Natural killer cell (primary cell): ENCODE data around the gene ROBO3. TPM values are rescaled to one million over a fixed set of nuclear protein-coding genes. Genes with fewer than 3 reads are reported as not detected.

Experiments
- ATAC-seq, 3 donors: fragments of 150-1000 bp in 2 of 3; fragments of 200-7000 bp in 1 of 3; cut with Tn5 transposase; 1 replicate in 1 of 3; 2 replicates in 2 of 3; pipeline ENCODE4 v1.10.0; 2021; ENCODE audit warnings: mild to moderate bottlenecking in 2 of 3, moderate library complexity in 2 of 3
- DNase-seq, 2 donors: peaks; one replicate each; pipeline versions ENCODE4 v3.0.0 to v3.0.0-alpha.2; 2013 to 2021; ENCODE audit warnings: mixed read lengths in 1 of 2
- H3K27ac ChIP-seq: one replicate; pipeline ENCODE4 v1.5.1; 2013; ENCODE audit warnings: mild to moderate bottlenecking, low read length
- H3K27me3 ChIP-seq: one replicate; pipeline ENCODE4 v1.6.1; 2013; ENCODE audit warnings: low read length; ENCODE audit not compliant: control insufficient read depth, insufficient read depth
- H3K36me3 ChIP-seq: one replicate; pipeline ENCODE4 v1.6.1; 2013; ENCODE audit warnings: low read length; ENCODE audit not compliant: control insufficient read depth, insufficient read depth
- H3K4me1 ChIP-seq: one replicate; pipeline ENCODE4 v1.6.1; 2013; ENCODE audit warnings: low read length; ENCODE audit not compliant: control insufficient read depth, insufficient read depth
- H3K4me3 ChIP-seq: one replicate; pipeline ENCODE4 v1.5.1; 2013; ENCODE audit warnings: low read length
- H3K9me3 ChIP-seq: one replicate; pipeline ENCODE4 v1.6.1; 2013; ENCODE audit warnings: low read length; ENCODE audit not compliant: control insufficient read depth, insufficient read depth
- H3K27ac Mint-ChIP-seq, 2 donors: one replicate each; pipeline ENCODE4 v1.8.0; 2022; ENCODE audit warnings: mild to moderate bottlenecking in 2 of 2, mixed read lengths in 2 of 2, moderate library complexity in 1 of 2
- H3K27me3 Mint-ChIP-seq, 2 donors: one replicate each; pipeline ENCODE4 v1.8.0; 2022; ENCODE audit warnings: low read depth in 2 of 2, mixed read lengths in 2 of 2
- H3K36me3 Mint-ChIP-seq: one replicate; pipeline ENCODE4 v1.8.0; 2022; ENCODE audit warnings: mixed read lengths
- H3K4me1 Mint-ChIP-seq, 2 donors: one replicate each; pipeline ENCODE4 v1.8.0; 2022; ENCODE audit warnings: mixed read lengths in 2 of 2
- H3K4me3 Mint-ChIP-seq: one replicate; pipeline ENCODE4 v1.8.0; 2022; ENCODE audit warnings: mild to moderate bottlenecking, moderate library complexity, mixed read lengths
- H3K9me3 Mint-ChIP-seq, 2 donors: one replicate each; pipeline ENCODE4 v1.8.0; 2022; ENCODE audit warnings: mixed read lengths in 2 of 2
- WGBS: methylation state at CpG from one replicate; pipeline ENCODE4 v1.1.7; 2013; ENCODE audit warnings: missing lambda C conversion rate; ENCODE audit not compliant: insufficient coverage; 5-methylcytosine and 5-hydroxymethylcytosine counted together
- intact Hi-C: fragments of 100-400 bp; cut with micrococcal nuclease; formaldehyde crosslinking; loops from one replicate; pipeline ENCODE4 v1.14.2; 2022
- total RNA-seq, 4 donors: library from RNA; stranded (reverse); fragments of 120-200 nt in 1 of 4; gene quantifications; one replicate each; pipeline versions ENCODE4 v1.2.3 to v1.2.4, GENCODE V29; 2013 to 2022
- TF ChIP-seq, protein P1 (sequence below): fragments of 200-600 bp; IDR thresholded peaks from one replicate; pipeline ENCODE4 v1.8.0; 2022; ENCODE audit warnings: antibody characterized with exemption

The ROBO3 gene
- total RNA-seq, 3 donors from 2014 or later (not counting 1 experiment from before 2014, with no cell fraction given) = 16.9 to 23.8 (median 22.7) TPM

DNA sequence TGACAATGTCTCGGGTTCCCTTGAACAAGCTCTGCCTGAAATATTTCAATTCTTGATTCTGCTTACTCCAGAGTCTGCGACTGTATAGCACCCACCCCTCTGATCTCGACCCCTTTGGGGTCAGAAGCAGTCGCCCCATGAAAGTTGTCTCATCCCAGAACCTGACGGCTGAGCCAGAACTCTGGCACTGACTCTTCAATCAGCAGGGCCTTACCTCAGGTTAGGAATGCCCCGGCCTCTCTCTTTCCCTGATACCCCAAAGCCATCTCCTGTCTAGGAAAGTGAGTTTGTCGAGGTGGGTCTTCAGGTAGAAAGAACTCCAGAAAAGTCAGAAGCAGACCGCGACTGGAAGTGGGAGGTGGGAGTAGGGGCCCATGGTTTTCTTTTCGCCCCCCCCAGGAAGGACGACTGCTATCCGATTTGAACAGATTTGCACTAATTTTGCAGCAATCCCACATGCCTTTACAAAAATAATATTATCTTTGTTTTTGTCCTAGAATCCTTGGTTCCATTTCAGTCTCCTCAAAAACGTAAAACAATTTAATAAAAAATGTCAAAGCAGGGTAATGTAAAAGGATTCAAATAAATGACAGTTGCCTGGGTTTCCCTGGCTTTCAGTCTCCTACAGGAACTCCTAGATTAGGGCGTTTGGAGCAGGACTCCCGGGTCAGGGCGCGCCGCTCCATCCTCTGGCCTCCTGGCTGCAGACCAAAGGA lies 898 bp upstream of the ROBO3 start:
- peaks cover 71 to 77% of the 10 kb centered on the region in 2 donors for H3K27me3 Mint-ChIP-seq
- H3K36me3 Mint-ChIP-seq = no peaks in the 10 kb centered on the region
- TF ChIP-seq, protein P1, sequence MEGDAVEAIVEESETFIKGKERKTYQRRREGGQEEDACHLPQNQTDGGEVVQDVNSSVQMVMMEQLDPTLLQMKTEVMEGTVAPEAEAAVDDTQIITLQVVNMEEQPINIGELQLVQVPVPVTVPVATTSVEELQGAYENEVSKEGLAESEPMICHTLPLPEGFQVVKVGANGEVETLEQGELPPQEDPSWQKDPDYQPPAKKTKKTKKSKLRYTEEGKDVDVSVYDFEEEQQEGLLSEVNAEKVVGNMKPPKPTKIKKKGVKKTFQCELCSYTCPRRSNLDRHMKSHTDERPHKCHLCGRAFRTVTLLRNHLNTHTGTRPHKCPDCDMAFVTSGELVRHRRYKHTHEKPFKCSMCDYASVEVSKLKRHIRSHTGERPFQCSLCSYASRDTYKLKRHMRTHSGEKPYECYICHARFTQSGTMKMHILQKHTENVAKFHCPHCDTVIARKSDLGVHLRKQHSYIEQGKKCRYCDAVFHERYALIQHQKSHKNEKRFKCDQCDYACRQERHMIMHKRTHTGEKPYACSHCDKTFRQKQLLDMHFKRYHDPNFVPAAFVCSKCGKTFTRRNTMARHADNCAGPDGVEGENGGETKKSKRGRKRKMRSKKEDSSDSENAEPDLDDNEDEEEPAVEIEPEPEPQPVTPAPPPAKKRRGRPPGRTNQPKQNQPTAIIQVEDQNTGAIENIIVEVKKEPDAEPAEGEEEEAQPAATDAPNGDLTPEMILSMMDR = no peak
- Histone ChIP-seq H3K9me3 (no peaks in the 10 kb centered on the region), H3K36me3 (no peaks in the 10 kb centered on the region), H3K4me1 (peaks cover 26% of the 10 kb centered on the region), H3K4me3 (no peak overlapping the region), H3K27ac (no peak overlapping the region), H3K27me3 (peaks cover 66% of the 10 kb centered on the region)
- no peaks in the 10 kb centered on the region for H3K9me3 Mint-ChIP-seq
- H3K4me1 Mint-ChIP-seq = peaks cover 17 to 40% of the 10 kb centered on the region in 2 donors
- no peak for DNase-seq
- ATAC-seq = no peak
- no peak overlapping the region for H3K4me3 Mint-ChIP-seq
- 12% methylated on average over 16 of the region's 18 CpGs for WGBS
- intact Hi-C loops = no loop called here
- no peak overlapping the region for H3K27ac Mint-ChIP-seq

DNA sequence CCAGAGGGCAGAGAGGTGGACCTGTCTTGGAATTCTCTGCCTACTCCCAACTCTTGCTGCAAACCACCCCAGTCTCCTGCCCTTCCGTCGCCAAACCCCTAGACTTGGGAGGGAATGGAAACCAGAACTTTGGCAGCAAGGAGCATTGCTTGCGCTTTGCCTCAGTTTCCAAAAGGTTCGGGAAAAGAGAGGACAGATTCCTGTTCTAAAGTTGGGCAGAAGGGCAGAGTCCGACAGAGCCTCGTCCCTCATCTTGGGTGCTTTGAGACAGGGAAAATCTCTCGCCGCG lies 396 bp upstream of the ROBO3 start:
- Histone ChIP-seq H3K36me3 (no peaks in the 10 kb centered on the region), H3K4me1 (peaks cover 28% of the 10 kb centered on the region), H3K9me3 (no peaks in the 10 kb centered on the region), H3K27ac (no peak overlapping the region), H3K27me3 (peaks cover 68% of the 10 kb centered on the region), H3K4me3 (no peak overlapping the region)
- intact Hi-C loops = no loop called here
- Mint-ChIP-seq H3K4me1 (peaks cover 17 to 42% of the 10 kb centered on the region in 2 donors), H3K27me3 (peaks cover 73 to 78% of the 10 kb centered on the region in 2 donors), H3K4me3 (no peak overlapping the region), H3K9me3 (no peaks in the 10 kb centered on the region), H3K27ac (no peak overlapping the region), H3K36me3 (no peaks in the 10 kb centered on the region)
- TF ChIP-seq, protein P1 = no peak
- ATAC-seq = no peak
- DNase-seq = no peak
- WGBS = 9% methylated on average over 9 of the region's 9 CpGs

DNA sequence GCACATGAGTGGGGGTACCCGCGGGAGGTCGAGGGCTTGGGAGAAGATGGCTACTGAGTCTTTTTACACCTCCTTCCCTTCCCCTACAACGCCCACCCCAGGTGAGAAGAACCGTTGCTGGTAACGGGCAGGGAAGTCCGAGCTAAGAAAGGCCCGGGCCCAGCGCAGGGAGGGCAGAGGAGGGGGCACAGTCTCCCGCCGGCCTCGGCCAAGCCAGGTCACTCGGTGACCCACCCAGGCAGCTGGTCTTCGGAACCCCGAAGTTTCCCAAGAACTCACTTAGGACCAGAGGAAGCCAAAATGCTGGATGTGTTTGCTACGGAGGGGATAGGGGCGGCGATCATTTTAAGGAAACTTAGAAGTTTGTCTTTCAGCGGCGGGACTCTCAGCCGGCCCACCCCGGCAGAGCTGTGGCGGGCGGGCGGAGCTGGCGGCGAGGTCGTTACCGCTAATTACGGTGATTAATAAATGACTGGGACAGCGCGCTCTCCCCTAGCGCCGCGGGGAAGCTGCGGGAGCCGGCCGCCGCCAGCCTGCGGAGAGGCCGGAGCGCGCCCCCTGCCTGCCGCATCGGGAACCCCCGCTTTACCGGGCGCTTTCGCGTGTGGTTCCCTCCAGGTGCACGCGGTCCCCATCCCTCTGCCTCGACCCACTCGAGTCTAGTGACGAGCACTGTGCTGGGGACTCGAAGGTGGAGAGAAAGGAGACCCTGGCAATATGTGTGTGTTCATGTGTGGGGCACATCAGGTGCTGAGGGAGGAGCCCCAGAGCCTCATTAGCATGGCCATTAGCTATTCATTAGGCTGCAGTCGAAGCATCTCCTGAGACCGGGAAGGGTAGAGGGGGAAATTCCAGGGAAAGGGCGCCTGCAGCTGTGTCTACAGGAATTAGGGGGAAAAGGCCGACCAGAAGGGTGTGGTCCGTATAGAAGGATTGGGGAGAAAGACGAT lies 945 bp downstream of the ROBO3 start:
- no peaks in the 10 kb centered on the region for H3K36me3 Mint-ChIP-seq
- peak; percentile 58 to 85 (median 83) for ATAC-seq
- H3K4me1 ChIP-seq = peaks cover 28% of the 10 kb centered on the region
- WGBS = 4% methylated on average over 59 of the region's 62 CpGs
- no peak overlapping the region for H3K4me3 Mint-ChIP-seq
- intact Hi-C loops = no loop called here
- no peak overlapping the region for H3K4me3 ChIP-seq
- no peaks in the 10 kb centered on the region for H3K36me3 ChIP-seq
- TF ChIP-seq, protein P1 = peak; percentile 79
- H3K27me3 Mint-ChIP-seq = peaks cover 77% of the 10 kb centered on the region in 2 donors
- peak; percentile 56 to 70 for DNase-seq
- peaks cover 17 to 42% of the 10 kb centered on the region in 2 donors for H3K4me1 Mint-ChIP-seq
- H3K27me3 ChIP-seq = peaks cover 69% of the 10 kb centered on the region
- H3K9me3 Mint-ChIP-seq = no peaks in the 10 kb centered on the region
- H3K27ac ChIP-seq = no peak overlapping the region
- H3K9me3 ChIP-seq = no peaks in the 10 kb centered on the region
- H3K27ac Mint-ChIP-seq = no peak overlapping the region
